ENCODE data around the gene STPG3.

Gene STPG3

GRCh38 chr9:137280474-137281344 is 29.6 kb downstream of the STPG3 start:
- no peak for DNase-seq (ENCODE audit: low spot score)

- DNase-seq (ENCODE audit: low spot score), result no peak
Measured at GRCh38 chr9:137281345-137282116, 30.4 kb downstream of the STPG3 start.

GRCh38 chr9:137286975-137287383 is 35.9 kb downstream of the STPG3 start:
- no peak for DNase-seq (ENCODE audit: low spot score)

GRCh38 chr9:137293094-137293481 is 42.0 kb downstream of the STPG3 start:
- DNase-seq (ENCODE audit: low spot score), result no peak

- DNase-seq (ENCODE audit: low spot score), result no peak
Measured at GRCh38 chr9:137293482-137294090, 42.5 kb downstream of the STPG3 start.

- DNase-seq (ENCODE audit: low spot score), result no peak
Measured at GRCh38 chr9:137294091-137294680, 43.1 kb downstream of the STPG3 start.

- DNase-seq (ENCODE audit: low spot score), result no peak
Measured at GRCh38 chr9:137294681-137295237, 43.7 kb downstream of the STPG3 start.

GRCh38 chr9:137295238-137295811 is 44.2 kb downstream of the STPG3 start:
- no peak for DNase-seq (ENCODE audit: low spot score)

GRCh38 chr9:137295849-137296669 is 45.0 kb downstream of the STPG3 start:
- no peak for DNase-seq (ENCODE audit: low spot score)

GRCh38 chr9:137296670-137297664 is 45.9 kb downstream of the STPG3 start:
- DNase-seq (ENCODE audit: low spot score), result no peak

- DNase-seq (ENCODE audit: low spot score), result no peak
Measured at GRCh38 chr9:137297966-137298365, 46.9 kb downstream of the STPG3 start.

GRCh38 chr9:137298401-137299202 is 47.5 kb downstream of the STPG3 start:
- DNase-seq (ENCODE audit: low spot score), result no peak

- no peak for DNase-seq (ENCODE audit: low spot score)
Measured at GRCh38 chr9:137299203-137299565, 48.1 kb downstream of the STPG3 start.

GRCh38 chr9:137299938-137300337 is 48.9 kb downstream of the STPG3 start:
- no peak for DNase-seq (ENCODE audit: low spot score)

GRCh38 chr9:137300567-137301080 is 49.5 kb downstream of the STPG3 start:
- DNase-seq (ENCODE audit: low spot score), result no peak

- no peak for DNase-seq (ENCODE audit: low spot score)
Measured at GRCh38 chr9:137301081-137301947, 50.2 kb downstream of the STPG3 start.

GRCh38 chr9:137302118-137302448 is 51.0 kb downstream of the STPG3 start, which contains the start of gene NRARP:
NRARP (minus strand) TSS chr9:137302271; CDS start chr9:137301928, 343 bp downstream.
- DNase-seq (ENCODE audit: low spot score), result peak; percentile 85

All from Ammon's horn (tissue), 1 donor.